ENCODE measurements around the gene LRRK2.

DNA sequence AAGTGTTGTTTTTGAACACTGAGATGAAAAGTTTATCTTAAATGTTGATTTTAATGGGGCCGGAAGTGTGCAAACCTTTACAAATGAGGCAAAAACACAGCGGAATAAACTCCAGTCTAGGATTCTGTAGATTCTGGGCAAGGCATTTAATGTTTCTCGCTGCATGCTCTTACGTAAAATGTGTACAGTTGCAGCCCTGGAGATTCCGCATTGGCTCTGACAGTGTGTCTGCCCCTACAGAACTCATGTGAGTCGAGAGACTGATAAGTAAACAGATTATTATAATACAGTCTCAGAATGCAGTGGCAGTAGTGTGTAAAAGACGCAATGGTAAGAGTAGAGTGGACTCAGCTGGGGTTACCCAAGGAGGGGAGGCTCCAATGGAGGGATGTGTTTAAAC lies 33.6 kb downstream of the LRRK2 start:
- TF ChIP-seq GATA2 (IDR thresholded peaks at IDR 0.05; ENCODE audit: low read depth, low read length): no peak
- no peak for TF ChIP-seq GATA3 (IDR thresholded peaks at IDR 0.05; ENCODE audit: low read depth, low read length)

Measured in SH-SY5Y (cell line).